Measurements from ENCODE around the gene ZDHHC18. TPM values are rescaled to one million over a fixed set of nuclear protein-coding genes. Genes with fewer than 3 reads are reported as not detected.

ZDHHC18 gene
- polyA plus RNA-seq, 2 donors: 14.4 to 15.0 TPM

DNA sequence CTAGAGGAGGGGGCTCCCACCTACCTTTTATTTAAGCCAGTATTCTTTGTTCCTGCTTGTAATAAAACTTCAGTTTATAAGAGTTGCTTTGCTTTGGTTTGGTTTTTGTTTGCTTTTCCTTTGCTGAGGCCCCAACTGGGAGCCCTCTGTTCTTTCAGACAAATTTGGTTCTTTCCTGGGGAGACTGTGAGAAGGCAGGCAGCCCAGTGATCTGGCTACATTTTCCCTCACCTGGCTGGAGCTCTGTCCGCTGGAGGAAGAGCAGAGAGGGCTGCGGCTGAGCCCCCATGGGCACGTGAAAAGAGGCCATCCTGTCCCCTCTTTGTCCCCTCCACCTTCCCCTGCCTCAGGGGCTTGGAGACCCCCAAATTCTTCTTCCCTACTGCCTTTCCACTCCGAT lies 29.1 kb downstream of the ZDHHC18 start:
- Histone ChIP-seq H3K4me3 (ENCODE audit: low read depth in 1 of 2, low read length in 2 of 2) (no peak overlapping the region), H3K4me1 (ENCODE audit: control insufficient read depth in 2 of 2, insufficient read depth in 2 of 2, low read length in 1 of 2) (peaks cover 3 to 45% of the 10 kb centered on the region in 2 donors), H3K9me3 (ENCODE audit: control insufficient read depth in 2 of 2, insufficient read depth in 1 of 2, low read depth in 1 of 2, low read length in 1 of 2) (no peaks in the 10 kb centered on the region), H3K27ac (ENCODE audit: low read depth in 2 of 2, low read length in 1 of 2) (peak overlapping the region; percentile 86 to 97), H3K27me3 (ENCODE audit: control insufficient read depth in 1 of 2, insufficient read depth in 2 of 2, low read length in 2 of 2) (no peaks in the 10 kb centered on the region), H3K36me3 (ENCODE audit: control insufficient read depth in 2 of 2, insufficient read depth in 2 of 2, low read length in 1 of 2) (peaks cover 13 to 22% of the 10 kb centered on the region in 2 donors)
- WGBS, 2 donors: 79 to 83% methylated on average over 4 of the region's 4 CpGs

GRCh38 chr1:26856181-26856580 lies 29.7 kb downstream of the ZDHHC18 start:
- Histone ChIP-seq H3K9me3 (ENCODE audit: control insufficient read depth in 2 of 2, insufficient read depth in 1 of 2, low read depth in 1 of 2, low read length in 1 of 2) (no peaks in the 10 kb centered on the region), H3K27ac (ENCODE audit: low read depth in 2 of 2, low read length in 1 of 2) (peak overlapping the region; percentile 86 to 97), H3K27me3 (ENCODE audit: control insufficient read depth in 1 of 2, insufficient read depth in 2 of 2, low read length in 2 of 2) (no peaks in the 10 kb centered on the region), H3K4me1 (ENCODE audit: control insufficient read depth in 2 of 2, insufficient read depth in 2 of 2, low read length in 1 of 2) (peaks cover 3 to 40% of the 10 kb centered on the region in 2 donors), H3K36me3 (ENCODE audit: control insufficient read depth in 2 of 2, insufficient read depth in 2 of 2, low read length in 1 of 2) (peaks cover 10 to 18% of the 10 kb centered on the region in 2 donors), H3K4me3 (ENCODE audit: low read depth in 1 of 2, low read length in 2 of 2) (no peak overlapping the region)
- 80 to 83% methylated on average over 11 of the region's 11 CpGs for WGBS, 2 donors

GRCh38 chr1:26856604-26857469 lies 30.3 kb downstream of the ZDHHC18 start:
- Histone ChIP-seq H3K27ac (ENCODE audit: low read depth in 2 of 2, low read length in 1 of 2) (peak overlapping the region; percentile 86 to 97), H3K9me3 (ENCODE audit: control insufficient read depth in 2 of 2, insufficient read depth in 1 of 2, low read depth in 1 of 2, low read length in 1 of 2) (no peaks in the 10 kb centered on the region), H3K27me3 (ENCODE audit: control insufficient read depth in 1 of 2, insufficient read depth in 2 of 2, low read length in 2 of 2) (no peaks in the 10 kb centered on the region), H3K36me3 (ENCODE audit: control insufficient read depth in 2 of 2, insufficient read depth in 2 of 2, low read length in 1 of 2) (peaks cover 6 to 13% of the 10 kb centered on the region in 2 donors), H3K4me1 (ENCODE audit: control insufficient read depth in 2 of 2, insufficient read depth in 2 of 2, low read length in 1 of 2) (peaks cover 3 to 39% of the 10 kb centered on the region in 2 donors), H3K4me3 (ENCODE audit: low read depth in 1 of 2, low read length in 2 of 2) (no peak overlapping the region)
- 62 to 71% methylated on average over 21 of the region's 21 CpGs for WGBS, 2 donors

- Histone ChIP-seq H3K9me3 (ENCODE audit: control insufficient read depth in 2 of 2, insufficient read depth in 1 of 2, low read depth in 1 of 2, low read length in 1 of 2) (no peaks in the 10 kb centered on the region), H3K27me3 (ENCODE audit: control insufficient read depth in 1 of 2, insufficient read depth in 2 of 2, low read length in 2 of 2) (no peaks in the 10 kb centered on the region), H3K4me1 (ENCODE audit: control insufficient read depth in 2 of 2, insufficient read depth in 2 of 2, low read length in 1 of 2) (peaks cover 3 to 39% of the 10 kb centered on the region in 2 donors), H3K27ac (ENCODE audit: low read depth in 2 of 2, low read length in 1 of 2) (peak overlapping the region; percentile 86 to 97), H3K4me3 (ENCODE audit: low read depth in 1 of 2, low read length in 2 of 2) (no peak overlapping the region), H3K36me3 (ENCODE audit: control insufficient read depth in 2 of 2, insufficient read depth in 2 of 2, low read length in 1 of 2) (peaks cover 6 to 13% of the 10 kb centered on the region in 2 donors)
- 61 to 73% methylated on average over 8 of the region's 8 CpGs for WGBS, 2 donors
Measured at GRCh38 chr1:26857473-26858060, 31.1 kb downstream of the ZDHHC18 start.

DNA sequence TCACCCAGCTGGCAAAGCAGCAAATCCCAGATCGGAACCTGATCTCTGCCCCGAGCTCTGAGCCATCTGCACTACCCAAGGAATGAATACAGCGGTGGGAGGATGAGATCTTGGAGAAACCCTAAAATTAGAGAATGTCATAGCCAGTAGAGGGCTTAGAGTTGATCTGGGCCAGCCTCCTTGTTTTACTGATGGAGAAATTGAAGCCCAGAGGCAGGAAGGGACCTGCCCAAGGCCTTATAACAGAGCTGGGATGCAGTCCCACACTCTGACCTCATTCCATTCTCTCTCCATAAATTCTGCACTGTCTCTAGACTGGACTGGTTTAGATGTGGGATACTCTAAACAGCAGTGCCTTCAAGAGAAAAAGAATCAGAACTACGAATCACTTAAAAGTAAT lies 31.7 kb downstream of the ZDHHC18 start:
- peak overlapping the region; percentile 86 to 97 for H3K27ac ChIP-seq (ENCODE audit: low read depth in 2 of 2, low read length in 1 of 2)
- H3K27me3 ChIP-seq (ENCODE audit: control insufficient read depth in 1 of 2, insufficient read depth in 2 of 2, low read length in 2 of 2): no peaks in the 10 kb centered on the region
- WGBS, 2 donors: 44 to 75% methylated on average over 4 of the region's 4 CpGs
- H3K4me3 ChIP-seq (ENCODE audit: low read depth in 1 of 2, low read length in 2 of 2): no peak overlapping the region
- H3K4me1 ChIP-seq (ENCODE audit: control insufficient read depth in 2 of 2, insufficient read depth in 2 of 2, low read length in 1 of 2): peaks cover 3 to 39% of the 10 kb centered on the region in 2 donors
- H3K36me3 ChIP-seq (ENCODE audit: control insufficient read depth in 2 of 2, insufficient read depth in 2 of 2, low read length in 1 of 2): peaks cover 6 to 13% of the 10 kb centered on the region in 2 donors
- H3K9me3 ChIP-seq (ENCODE audit: control insufficient read depth in 2 of 2, insufficient read depth in 1 of 2, low read depth in 1 of 2, low read length in 1 of 2): no peaks in the 10 kb centered on the region

GRCh38 chr1:26858891-26859640 lies 32.6 kb downstream of the ZDHHC18 start:
- H3K9me3 ChIP-seq (ENCODE audit: control insufficient read depth in 2 of 2, insufficient read depth in 1 of 2, low read depth in 1 of 2, low read length in 1 of 2): no peaks in the 10 kb centered on the region
- H3K36me3 ChIP-seq (ENCODE audit: control insufficient read depth in 2 of 2, insufficient read depth in 2 of 2, low read length in 1 of 2): peaks cover 4 to 6% of the 10 kb centered on the region in 2 donors
- H3K4me1 ChIP-seq (ENCODE audit: control insufficient read depth in 2 of 2, insufficient read depth in 2 of 2, low read length in 1 of 2): peaks cover 3 to 32% of the 10 kb centered on the region in 2 donors
- WGBS, 2 donors: 50 to 76% methylated on average over 7 of the region's 7 CpGs
- peak overlapping the region; percentile 86 to 97 for H3K27ac ChIP-seq (ENCODE audit: low read depth in 2 of 2, low read length in 1 of 2)
- no peaks in the 10 kb centered on the region for H3K27me3 ChIP-seq (ENCODE audit: control insufficient read depth in 1 of 2, insufficient read depth in 2 of 2, low read length in 2 of 2)
- no peak overlapping the region for H3K4me3 ChIP-seq (ENCODE audit: low read depth in 1 of 2, low read length in 2 of 2)

DNA sequence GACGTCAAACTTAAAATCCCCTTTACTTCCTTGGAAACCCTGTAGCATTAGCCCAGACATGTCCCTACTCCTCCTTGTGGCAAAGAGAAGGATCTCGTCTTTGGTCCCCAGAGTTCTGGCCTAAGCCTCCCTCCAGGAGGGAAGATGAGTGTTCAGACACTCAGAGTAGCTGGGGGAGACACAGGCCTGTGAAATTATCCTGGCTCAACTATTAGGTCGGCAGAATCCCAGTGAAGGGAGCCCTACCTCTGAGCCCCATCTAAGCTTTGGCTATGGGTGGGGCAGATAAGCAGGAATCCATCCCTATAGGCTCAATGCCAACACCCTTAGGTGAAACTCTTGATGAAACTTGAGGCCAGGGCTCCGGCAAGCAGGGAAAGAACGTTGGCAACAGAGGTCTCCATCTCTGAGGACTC lies 34.8 kb downstream of the ZDHHC18 start:
- Histone ChIP-seq H3K4me1 (ENCODE audit: control insufficient read depth in 2 of 2, insufficient read depth in 2 of 2, low read length in 1 of 2) (peaks cover 0 to 20% of the 10 kb centered on the region in 2 donors), H3K27ac (ENCODE audit: low read depth in 2 of 2, low read length in 1 of 2) (peak overlapping the region; percentile 97), H3K27me3 (ENCODE audit: control insufficient read depth in 1 of 2, insufficient read depth in 2 of 2, low read length in 2 of 2) (no peaks in the 10 kb centered on the region), H3K36me3 (ENCODE audit: control insufficient read depth in 2 of 2, insufficient read depth in 2 of 2, low read length in 1 of 2) (no peaks in the 10 kb centered on the region), H3K9me3 (ENCODE audit: control insufficient read depth in 2 of 2, insufficient read depth in 1 of 2, low read depth in 1 of 2, low read length in 1 of 2) (no peaks in the 10 kb centered on the region), H3K4me3 (ENCODE audit: low read depth in 1 of 2, low read length in 2 of 2) (no peak overlapping the region)
- 43 to 49% methylated on average over 5 of the region's 5 CpGs for WGBS, 2 donors

DNA sequence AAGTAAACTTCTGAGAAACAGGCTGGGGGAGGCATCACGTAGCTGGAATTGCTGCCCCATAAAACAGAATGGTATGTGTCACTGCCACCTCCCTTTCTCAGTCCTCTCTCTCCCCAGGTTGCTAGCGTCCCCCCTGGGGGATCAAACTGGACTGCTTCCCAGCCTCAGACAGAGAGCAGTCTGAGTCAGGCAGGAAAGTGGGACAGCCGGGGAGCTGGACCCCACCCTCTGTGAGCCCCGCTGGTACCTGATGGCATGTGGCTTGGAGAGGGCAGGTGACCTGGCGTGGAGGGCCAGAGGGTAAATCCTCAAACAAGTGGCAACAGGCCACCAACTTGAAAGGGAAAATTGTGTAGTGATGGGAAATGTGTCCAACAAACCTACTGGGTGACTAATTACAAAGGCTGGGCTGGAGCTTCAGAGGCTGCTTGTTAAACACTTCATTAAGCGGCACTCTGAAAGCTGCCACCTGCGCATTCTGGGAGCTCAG lies 35.4 kb downstream of the ZDHHC18 start:
- Histone ChIP-seq H3K4me3 (ENCODE audit: low read depth in 1 of 2, low read length in 2 of 2) (peak overlapping the region in 1 of 2 donors; percentile 4), H3K4me1 (ENCODE audit: control insufficient read depth in 2 of 2, insufficient read depth in 2 of 2, low read length in 1 of 2) (peaks cover 0 to 14% of the 10 kb centered on the region in 2 donors), H3K27me3 (ENCODE audit: control insufficient read depth in 1 of 2, insufficient read depth in 2 of 2, low read length in 2 of 2) (no peaks in the 10 kb centered on the region), H3K36me3 (ENCODE audit: control insufficient read depth in 2 of 2, insufficient read depth in 2 of 2, low read length in 1 of 2) (no peaks in the 10 kb centered on the region), H3K9me3 (ENCODE audit: control insufficient read depth in 2 of 2, insufficient read depth in 1 of 2, low read depth in 1 of 2, low read length in 1 of 2) (no peaks in the 10 kb centered on the region), H3K27ac (ENCODE audit: low read depth in 2 of 2, low read length in 1 of 2) (peak overlapping the region; percentile 97)
- 55 to 65% methylated on average over 7 of the region's 7 CpGs for WGBS, 2 donors

Measured in esophagus (tissue), 2 donors.